Nephron (organoid): ENCODE measurements around the gene PM20D2.

Experiments
- H3K27ac Mint-ChIP-seq, 3 experiments: 2 replicates each; pipeline ENCODE4 v1.8.0; 2020; ENCODE audit warnings: mixed read lengths in 3 of 3, mild to moderate bottlenecking in 2 of 3, moderate library complexity in 1 of 3
- H3K27me3 Mint-ChIP-seq: 2 replicates; pipeline ENCODE4 v1.8.0; 2021; ENCODE audit warnings: low read depth, mild to moderate bottlenecking, moderate library complexity, mixed read lengths
- H3K36me3 Mint-ChIP-seq: 2 replicates; pipeline ENCODE4 v1.8.0; 2020; ENCODE audit warnings: low read depth, mixed read lengths
- H3K4me1 Mint-ChIP-seq: 2 replicates; pipeline ENCODE4 v1.8.0; 2020; ENCODE audit warnings: mixed read lengths
- H3K4me3 Mint-ChIP-seq, 3 experiments: 2 replicates each; pipeline ENCODE4 v1.8.0; 2020; ENCODE audit warnings: mild to moderate bottlenecking in 3 of 3, mixed read lengths in 3 of 3, moderate library complexity in 2 of 3
- H3K9me3 Mint-ChIP-seq: 2 replicates; pipeline ENCODE4 v1.8.0; 2020; ENCODE audit warnings: mixed read lengths
- CTCF ChIP-seq, 3 experiments: fragments of 200-600 bp; sonication (generic); IDR thresholded peaks; one replicate each; pipeline ENCODE4 v1.5.0; 2021; ENCODE audit warnings: antibody characterized with exemption in 3 of 3; ENCODE audit not compliant: unreplicated experiment in 3 of 3

PM20D2 gene

GRCh38 chr6:89148016-89148750 is 2.3 kb downstream of the PM20D2 start:
- Mint-ChIP-seq H3K4me1 (peaks cover 37% of the 10 kb centered on the region), H3K27me3 (peaks cover 5% of the 10 kb centered on the region), H3K27ac (no peak overlapping the region), H3K4me3 (peak overlapping the region; percentile 43 to 70 (median 54)), H3K9me3 (no peaks in the 10 kb centered on the region), H3K36me3 (peaks cover 16% of the 10 kb centered on the region)
- no peak for TF ChIP-seq CTCF (IDR thresholded peaks at IDR 0.05; ENCODE audit: unreplicated experiment in 3 of 3)

- Mint-ChIP-seq H3K27me3 (no peaks in the 10 kb centered on the region), H3K27ac (no peak overlapping the region), H3K4me3 (no peak overlapping the region), H3K9me3 (no peaks in the 10 kb centered on the region), H3K4me1 (no peaks in the 10 kb centered on the region), H3K36me3 (peaks cover 19% of the 10 kb centered on the region)
- TF ChIP-seq CTCF (IDR thresholded peaks at IDR 0.05; ENCODE audit: unreplicated experiment in 3 of 3): no peak
Observed at GRCh38 chr6:89154131-89154530, 8.3 kb downstream of the PM20D2 start.

- no peak for TF ChIP-seq CTCF (IDR thresholded peaks at IDR 0.05; ENCODE audit: unreplicated experiment in 3 of 3)
- Mint-ChIP-seq H3K27ac (no peak overlapping the region), H3K27me3 (no peaks in the 10 kb centered on the region), H3K4me3 (no peak overlapping the region), H3K36me3 (peaks cover 35% of the 10 kb centered on the region), H3K9me3 (no peaks in the 10 kb centered on the region), H3K4me1 (peaks cover 5% of the 10 kb centered on the region)
Observed at GRCh38 chr6:89160331-89161092, 14.7 kb downstream of the PM20D2 start.

GRCh38 chr6:89161326-89162046 is 15.6 kb downstream of the PM20D2 start:
- no peaks in the 10 kb centered on the region for H3K27me3 Mint-ChIP-seq

GRCh38 chr6:89162047-89162371 is 16.2 kb downstream of the PM20D2 start:
- TF ChIP-seq CTCF (IDR thresholded peaks at IDR 0.05; ENCODE audit: unreplicated experiment in 3 of 3): no peak

More at GRCh38 chr6:89161326-89162046, 15.6 kb downstream of the PM20D2 start:
- Mint-ChIP-seq H3K36me3 (peaks cover 32% of the 10 kb centered on the region), H3K9me3 (no peaks in the 10 kb centered on the region), H3K27ac (no peak overlapping the region), H3K4me1 (peaks cover 5% of the 10 kb centered on the region), H3K4me3 (no peak overlapping the region)
- TF ChIP-seq CTCF (IDR thresholded peaks at IDR 0.05; ENCODE audit: unreplicated experiment in 3 of 3): no peak

More at GRCh38 chr6:89162047-89162371, 16.2 kb downstream of the PM20D2 start:
- Mint-ChIP-seq H3K4me1 (peaks cover 5% of the 10 kb centered on the region), H3K36me3 (peaks cover 31% of the 10 kb centered on the region), H3K4me3 (no peak overlapping the region), H3K9me3 (no peaks in the 10 kb centered on the region), H3K27ac (no peak overlapping the region), H3K27me3 (no peaks in the 10 kb centered on the region)
